Esophagus squamous epithelium (tissue), 4 donors: ENCODE measurements around the gene PTPRD.

Experiments used
- CTCF ChIP-seq, 6 experiments: fragments of 450-650 bp in 4 of 6; fragments of 200-600 bp in 2 of 6; sonication (generic) in 2 of 6; IDR thresholded peaks; one replicate each; pipeline ENCODE4 v1.5.1; 2016 to 2019; ENCODE audit warnings: antibody characterized with exemption in 6 of 6, mild to moderate bottlenecking in 4 of 6, moderate library complexity in 4 of 6
- POLR2A ChIP-seq, 4 donors: fragments of 450-650 bp; IDR thresholded peaks; one replicate each; pipeline ENCODE4 v1.6.1; 2017; ENCODE audit warnings: antibody characterized with exemption in 4 of 4, mild to moderate bottlenecking in 4 of 4, moderate library complexity in 3 of 4

- TF ChIP-seq CTCF (IDR thresholded peaks at IDR 0.05): no peak
- TF ChIP-seq POLR2A (IDR thresholded peaks at IDR 0.05): no peak
Measured at GRCh38 chr9:9173264-9173663, 1439.5 kb downstream of the PTPRD start.
